IPS-18c (cell line): ENCODE data around the gene SMPD4.
"Not testable (repeated sequence)": the region's sequence is repeated elsewhere in the genome, so short reads cannot be mapped to it uniquely, and the experiment has no call there.

Experiments
- H3K4me3 ChIP-seq: 2 replicates; pipeline ENCODE4 v1.7.0; 2013; ENCODE audit warnings: low read depth, mild to moderate bottlenecking, low read length, moderate library complexity; ENCODE audit not compliant: insufficient read depth
- H3K9me3 ChIP-seq: one replicate; pipeline ENCODE4 v1.6.1; 2013; ENCODE audit warnings: mild to moderate bottlenecking, low read length, moderate library complexity; ENCODE audit not compliant: control insufficient read depth, insufficient read depth

The SMPD4 gene

DNA sequence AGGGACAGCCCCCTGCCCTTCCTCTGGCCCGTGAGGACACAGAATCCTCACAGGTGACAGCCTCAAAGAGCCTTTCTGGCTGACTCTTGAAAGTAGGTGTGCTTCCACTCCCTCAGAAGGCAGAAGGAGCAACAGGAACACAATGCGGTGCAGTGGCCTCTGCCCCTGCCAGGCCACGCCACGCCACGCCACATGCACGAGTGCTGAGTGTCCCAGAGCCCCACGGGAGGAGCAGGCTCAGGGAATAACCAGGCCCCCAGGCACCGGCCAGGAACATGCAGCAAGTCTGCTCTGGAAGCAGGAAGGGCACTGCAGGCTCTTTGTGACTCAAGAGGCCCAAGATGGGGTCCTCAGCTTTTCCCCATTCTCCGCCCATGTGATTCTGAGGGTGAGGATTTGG, 18.4 kb downstream of the SMPD4 start:
- Histone ChIP-seq H3K4me3 (no peak overlapping the region), H3K9me3 (no peaks in the 10 kb centered on the region)

DNA sequence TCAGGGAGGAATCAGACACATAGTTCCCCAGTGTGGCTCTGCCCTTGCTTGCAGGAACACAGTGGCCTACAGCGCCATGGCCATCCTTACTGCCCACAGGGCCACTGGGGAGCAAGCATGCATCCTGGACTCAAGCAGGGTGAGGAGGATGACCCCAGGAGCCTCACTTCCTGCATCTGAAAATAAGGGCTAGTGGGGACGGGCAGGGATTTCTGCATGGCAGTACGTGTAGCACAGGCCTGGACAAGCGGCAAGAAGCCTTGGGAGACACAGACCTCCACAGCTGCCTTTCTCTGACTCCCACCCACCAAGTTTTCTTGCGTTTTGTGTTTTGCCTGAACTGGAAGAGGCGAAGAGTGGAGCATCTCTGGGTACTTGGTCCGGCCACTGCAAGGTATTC, 18.9 kb downstream of the SMPD4 start:
- not testable (repeated sequence) for H3K4me3 ChIP-seq

DNA sequence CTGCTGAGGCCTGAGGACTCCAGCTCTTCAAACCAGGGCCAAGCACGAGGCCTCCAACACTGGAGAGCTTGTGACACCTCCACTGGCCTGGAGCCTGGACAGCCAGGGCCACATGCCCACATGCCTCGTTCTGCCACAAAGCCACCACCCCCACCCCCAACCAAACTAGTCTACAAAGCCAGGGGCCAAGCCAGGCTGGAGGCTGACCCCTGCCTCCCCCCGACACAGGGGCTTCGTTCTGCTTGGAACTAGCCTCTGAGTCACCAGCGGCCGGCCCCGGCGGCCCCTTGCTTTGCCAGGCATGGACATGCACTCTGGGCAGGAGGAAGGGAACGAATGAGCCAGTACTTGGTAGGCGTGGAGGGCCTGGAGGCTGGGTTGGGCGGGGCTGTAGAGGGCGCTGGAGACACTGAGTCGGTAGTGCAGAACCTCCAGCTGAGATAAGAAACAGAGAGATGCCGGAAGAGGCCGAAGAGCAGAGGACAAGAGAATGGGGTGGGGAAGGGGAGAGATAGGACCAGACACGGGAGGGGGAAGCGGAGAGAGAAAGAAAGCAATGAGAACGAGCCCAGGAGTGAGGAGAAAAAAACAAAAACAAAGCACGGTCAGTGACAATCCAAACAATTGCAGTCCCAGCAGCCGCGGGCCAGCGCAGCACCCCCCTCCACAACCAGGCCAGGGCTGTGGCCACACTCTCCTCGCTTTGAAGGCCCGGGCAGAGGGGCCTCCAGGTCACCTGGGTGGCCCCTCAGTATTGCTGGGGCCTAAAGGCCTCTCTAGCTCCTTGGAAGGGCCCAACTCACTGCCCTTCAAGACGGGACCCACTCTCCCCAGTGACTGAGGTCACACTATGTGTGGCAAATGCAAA, 20.3 kb downstream of the SMPD4 start:
- H3K9me3 ChIP-seq, H3K4me3 ChIP-seq: not testable (repeated sequence)

More for the DNA sequence above, 18.9 kb downstream of the SMPD4 start:
- H3K9me3 ChIP-seq = not testable (repeated sequence)

DNA sequence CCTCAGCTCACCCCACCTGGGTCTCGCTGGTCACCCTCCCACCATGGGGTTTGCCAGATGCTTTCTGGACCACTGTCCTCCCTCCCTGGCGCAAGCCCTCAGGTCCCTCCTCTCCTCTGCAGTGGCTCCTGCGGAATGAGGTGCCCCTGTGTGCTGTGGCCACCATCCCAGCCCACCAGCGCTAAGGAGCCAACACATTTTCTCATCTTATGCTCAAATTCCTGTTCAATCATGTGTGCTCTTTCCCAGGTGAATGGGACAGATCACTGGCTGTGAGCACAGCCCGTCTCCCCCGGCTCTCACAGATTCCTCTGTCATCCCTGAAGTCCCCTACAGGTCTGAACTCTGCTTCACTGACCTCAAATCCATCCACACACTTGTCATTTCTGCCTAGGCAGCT, 21.3 kb downstream of the SMPD4 start:
- H3K9me3 ChIP-seq = no peaks in the 10 kb centered on the region
- H3K4me3 ChIP-seq = no peak overlapping the region

DNA sequence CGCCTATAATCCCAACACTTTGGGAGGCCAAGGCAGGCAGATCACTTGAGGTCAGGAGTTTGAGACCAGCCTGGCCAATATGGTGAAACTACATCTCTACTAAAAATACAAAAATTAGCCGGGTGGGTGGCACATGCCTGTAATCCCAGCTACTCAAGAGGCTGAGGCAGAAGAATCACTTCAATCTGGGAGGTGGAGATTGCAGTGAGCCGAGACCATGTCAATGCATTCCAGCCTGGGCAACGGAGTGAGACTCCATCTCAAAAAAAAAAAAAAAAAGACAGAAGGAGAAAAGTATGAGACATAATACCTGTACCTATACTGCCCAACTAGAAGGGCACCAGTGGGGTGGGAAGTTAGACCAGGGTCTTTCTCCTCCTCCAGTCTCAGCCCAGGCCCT, 22.0 kb downstream of the SMPD4 start:
- H3K4me3 ChIP-seq, H3K9me3 ChIP-seq: not testable (repeated sequence)

DNA sequence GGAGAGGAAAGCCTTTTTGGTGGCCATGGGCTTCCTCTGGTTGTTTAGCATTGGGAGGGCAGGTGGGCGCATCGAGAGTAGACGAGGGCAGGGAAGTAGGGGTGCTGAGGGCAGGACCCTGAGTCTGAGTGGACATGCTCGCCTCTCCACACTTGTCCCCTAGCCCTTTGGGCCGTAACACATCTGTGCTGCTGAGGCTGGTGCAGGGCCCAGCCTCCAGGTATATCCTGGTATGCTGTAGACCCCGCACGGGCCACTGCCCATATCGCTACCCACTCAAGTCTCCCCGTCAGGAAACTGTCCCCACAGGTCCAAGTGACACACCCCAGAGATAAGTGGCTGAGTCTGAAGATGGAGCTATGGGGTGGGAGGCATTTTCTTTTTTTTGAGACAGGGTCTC, 22.8 kb downstream of the SMPD4 start:
- H3K4me3 ChIP-seq = no peak overlapping the region
- H3K9me3 ChIP-seq = no peaks in the 10 kb centered on the region

DNA sequence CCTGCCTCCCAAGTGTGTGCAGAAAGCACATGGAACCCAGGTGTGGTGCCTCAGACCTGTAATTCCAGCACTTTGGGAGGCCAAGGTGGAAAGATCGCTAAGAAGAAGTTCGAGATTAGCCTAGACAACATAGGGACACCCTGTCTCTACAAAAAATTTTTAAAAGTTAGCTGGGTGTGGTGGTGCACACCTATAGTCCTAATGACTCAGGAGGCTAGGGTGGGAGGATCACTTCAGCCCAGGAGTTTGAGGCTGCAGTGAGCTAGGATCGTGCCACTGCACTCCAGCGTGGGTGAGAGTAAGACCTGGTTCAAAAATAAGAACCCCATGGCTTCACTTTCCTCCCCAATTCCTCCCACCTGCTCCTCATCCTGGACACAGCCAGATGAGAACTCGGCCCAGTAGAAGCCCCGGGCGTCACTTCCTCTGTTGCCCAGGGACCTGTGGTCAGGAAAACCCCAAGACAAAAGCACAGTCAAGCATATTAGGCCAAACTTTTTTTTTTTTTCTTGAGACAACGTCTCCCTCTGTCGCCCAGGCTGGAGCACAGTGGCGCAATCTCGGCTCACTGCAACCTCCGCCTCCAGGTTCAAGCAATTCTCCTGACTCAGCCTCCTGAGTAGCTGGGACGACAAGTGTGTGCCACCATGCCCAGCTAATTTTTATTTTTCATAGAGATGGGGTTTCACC, 23.4 kb downstream of the SMPD4 start:
- H3K4me3 ChIP-seq, H3K9me3 ChIP-seq: not testable (repeated sequence)

DNA sequence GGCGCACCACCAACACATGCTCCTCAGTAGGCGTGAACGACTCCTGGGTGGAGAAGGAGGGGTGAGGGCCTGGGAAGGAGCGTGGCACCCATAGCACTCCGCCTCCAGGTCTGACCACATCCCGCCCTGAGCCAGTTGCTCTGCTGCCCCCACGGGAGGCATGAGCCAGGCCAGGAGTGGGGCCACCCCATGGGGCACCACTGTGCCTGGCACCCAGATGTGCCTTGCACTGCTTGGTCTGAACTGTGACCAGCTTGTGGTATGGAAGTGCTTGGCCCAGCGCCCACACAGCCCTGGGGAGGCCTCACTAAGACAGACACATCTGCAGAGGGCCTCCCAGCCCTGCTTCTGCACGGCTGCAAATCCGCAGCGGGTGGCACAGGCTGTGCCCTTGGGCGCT, 24.0 kb downstream of the SMPD4 start:
- not testable (repeated sequence) for H3K9me3 ChIP-seq, H3K4me3 ChIP-seq

DNA sequence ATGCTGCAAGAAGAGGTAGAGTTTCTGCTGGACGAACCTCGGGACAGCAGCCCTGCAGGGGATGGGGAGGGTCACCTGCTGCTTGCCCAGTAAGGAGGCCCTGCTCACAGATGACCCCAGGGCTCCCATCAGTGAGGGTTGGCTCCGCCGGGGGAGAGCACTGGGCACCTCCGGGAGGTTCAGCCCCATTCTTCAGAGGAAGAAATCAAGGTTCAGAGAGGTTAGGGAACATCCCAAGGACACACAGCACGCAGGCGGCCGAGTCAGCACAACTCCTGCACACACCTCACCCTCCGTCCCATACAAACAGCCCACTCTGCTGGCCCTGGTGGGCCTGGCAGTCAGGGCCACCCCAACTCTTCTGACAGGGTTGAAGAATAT, 24.8 kb downstream of the SMPD4 start:
- Histone ChIP-seq H3K4me3 (no peak overlapping the region), H3K9me3 (no peaks in the 10 kb centered on the region)

DNA sequence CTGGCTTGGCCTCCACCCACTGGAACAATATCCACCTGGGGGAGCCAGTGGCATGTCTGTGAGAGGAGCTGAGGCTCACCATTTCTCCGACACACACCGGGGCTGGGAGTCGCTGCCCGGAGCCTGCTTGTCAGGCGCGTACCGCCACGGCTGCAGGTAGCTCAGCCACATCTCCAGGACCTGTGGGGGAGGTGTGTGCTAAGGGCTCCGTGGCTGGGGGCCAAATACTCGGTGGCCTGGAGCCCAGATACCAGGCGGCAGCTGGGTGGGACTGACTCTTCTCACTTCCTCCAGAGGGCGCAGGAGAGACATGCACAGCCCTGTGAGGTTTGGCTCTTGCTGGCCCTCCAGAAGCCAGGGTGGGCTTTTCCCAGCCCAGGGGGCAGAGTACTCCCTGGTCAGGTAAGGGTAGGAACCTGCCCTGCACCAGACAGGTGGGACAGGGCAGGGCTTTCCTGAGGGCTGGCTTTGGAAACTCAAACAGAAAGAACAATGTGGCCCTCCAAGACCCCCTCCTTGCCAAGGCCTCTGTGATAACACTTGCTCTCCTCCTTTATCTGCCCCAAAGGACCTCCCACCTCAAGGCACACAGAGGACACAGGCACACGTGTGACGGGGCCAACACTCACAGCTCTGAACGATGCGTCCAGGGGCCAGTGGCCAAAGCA, 25.3 kb downstream of the SMPD4 start:
- not testable (repeated sequence) for H3K9me3 ChIP-seq, H3K4me3 ChIP-seq

DNA sequence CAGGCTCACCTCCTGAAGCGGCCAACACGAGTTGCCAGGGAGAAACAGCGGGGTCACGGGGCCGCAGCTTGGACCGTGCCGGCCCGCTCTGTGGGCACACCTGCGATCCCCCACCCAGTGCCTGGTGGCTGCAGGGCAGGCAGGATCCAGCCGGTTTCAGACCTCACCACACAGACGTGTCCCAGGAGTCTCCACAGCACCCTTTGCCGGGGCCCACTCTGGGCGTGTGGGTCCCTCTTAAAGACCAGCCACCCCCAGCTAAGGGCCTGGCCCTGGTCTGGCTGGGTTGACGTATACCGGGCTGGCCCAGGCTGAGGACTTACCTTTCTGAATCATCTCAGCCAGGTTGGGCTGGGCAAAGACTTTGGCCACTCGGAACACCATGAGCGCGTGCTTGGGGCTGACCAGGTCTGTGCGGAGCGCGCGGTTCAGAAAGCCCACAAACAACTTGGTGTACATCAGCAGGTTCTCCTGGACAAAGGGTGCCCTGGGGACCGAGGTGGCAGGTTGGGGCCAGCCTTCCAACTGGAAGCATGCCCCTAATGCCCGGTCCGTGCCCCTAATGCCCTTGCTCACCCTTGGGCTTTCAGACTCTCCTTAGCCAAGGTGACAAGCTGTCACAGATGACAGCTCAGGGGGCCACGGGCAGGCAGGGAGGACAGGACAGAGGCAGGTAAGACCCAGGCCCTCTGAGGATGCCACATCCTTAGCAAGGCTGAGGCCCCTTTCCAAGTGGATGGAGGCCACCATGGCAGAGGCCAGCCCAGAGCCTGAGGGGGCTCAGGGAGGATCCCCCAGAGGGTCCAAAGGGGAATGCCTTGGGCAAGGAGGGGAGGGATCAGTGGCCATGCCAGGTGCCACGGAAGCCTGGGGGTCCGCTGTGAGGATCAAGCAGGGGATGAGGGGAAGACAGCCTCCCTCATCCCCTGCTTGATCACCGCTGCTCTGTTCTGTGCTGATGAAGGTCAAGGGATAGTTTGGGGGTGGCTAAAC, 26.3 kb downstream of the SMPD4 start:
- no peak overlapping the region for H3K4me3 ChIP-seq
- H3K9me3 ChIP-seq = no peaks in the 10 kb centered on the region

DNA sequence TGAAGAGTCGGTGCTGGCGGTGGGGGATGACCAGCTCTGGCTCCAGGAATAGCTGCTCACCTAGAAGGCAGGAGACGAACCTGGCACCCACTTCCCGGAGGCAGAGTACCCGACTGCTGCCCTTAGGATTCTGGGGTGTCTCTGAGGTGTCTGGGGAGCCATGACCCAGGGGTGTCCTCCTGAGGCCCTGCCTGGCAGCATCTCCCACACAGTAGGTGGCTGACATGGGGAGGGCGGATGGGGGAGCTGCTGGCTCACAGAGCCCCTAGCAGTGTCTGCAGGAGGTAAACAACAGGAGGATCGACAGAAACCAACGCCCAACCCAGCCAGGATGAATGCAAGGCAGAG, 27.0 kb downstream of the SMPD4 start:
- not testable (repeated sequence) for H3K9me3 ChIP-seq, H3K4me3 ChIP-seq

DNA sequence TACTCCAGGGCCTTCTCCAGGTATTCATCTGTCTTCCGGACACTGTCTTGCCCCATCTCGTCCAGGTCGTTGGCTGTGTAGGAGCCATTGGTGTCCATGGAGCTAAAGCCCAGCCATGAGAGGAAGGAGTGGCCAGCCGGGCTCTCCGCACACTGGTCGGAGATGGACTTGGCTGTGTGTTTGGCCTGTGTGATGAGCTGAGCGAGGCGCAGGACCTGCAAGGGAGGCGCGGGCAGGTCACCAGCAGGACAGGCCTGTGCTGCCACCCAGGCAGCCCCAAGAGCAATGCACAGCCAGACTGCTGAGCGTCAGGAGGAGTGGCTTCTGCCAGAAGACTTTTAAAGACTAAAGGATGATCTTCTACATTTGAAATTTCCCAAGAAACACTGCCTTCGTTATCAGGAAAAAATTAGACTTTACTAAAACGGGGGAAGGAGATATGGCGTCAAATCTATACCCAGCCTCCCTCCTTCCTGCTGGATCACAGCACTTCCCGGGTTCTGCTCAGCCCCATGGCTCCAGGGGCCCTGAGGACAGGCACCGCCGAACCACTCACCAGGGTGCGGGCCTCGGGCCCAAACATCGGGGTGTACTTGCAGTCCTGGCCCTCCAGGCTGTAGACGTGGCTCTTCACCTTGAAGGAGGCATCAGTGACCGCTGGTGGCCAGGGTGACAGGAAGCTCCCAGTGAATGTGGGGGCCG, 27.5 kb downstream of the SMPD4 start:
- H3K4me3 ChIP-seq = not testable (repeated sequence)

DNA sequence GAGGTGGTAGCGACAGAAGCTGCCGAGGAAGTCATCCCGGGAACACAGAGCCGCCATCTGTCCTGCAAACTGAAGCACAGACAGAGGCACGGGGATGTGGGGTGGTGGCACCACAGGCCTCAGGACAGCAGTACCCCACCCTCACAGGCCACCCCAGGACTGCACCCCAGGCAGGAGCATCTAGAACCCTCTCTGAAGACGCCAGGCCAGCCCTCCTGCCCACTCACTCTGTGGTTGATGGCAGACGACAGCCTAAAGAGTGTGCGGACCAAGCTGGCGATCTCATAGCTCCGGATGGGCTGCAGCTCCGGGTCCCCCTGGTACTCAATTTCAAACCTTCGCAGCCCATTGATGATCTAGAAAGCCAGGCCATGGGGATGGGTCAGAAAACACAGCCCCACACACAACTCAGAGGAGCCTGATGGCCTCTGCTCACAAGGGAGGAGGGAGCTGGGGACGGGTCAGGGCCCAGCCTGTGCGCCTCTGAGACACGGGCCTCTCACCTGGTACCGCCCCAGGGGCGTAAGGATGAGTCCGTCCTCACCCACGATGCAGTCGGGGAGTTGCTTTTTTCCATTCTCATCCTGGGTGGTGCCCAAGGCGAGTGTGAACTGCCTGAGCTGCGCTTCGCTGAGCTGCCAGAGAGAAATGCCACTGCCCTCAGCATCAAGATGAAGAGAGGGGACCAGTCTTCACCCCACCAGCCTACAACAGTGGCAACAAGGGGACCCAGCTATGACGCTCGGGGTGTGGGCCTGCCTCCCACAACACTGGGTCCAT, 28.4 kb downstream of the SMPD4 start:
- H3K9me3 ChIP-seq = no peaks in the 10 kb centered on the region

More for the DNA sequence above, 27.5 kb downstream of the SMPD4 start:
- H3K9me3 ChIP-seq = not testable (repeated sequence)

DNA sequence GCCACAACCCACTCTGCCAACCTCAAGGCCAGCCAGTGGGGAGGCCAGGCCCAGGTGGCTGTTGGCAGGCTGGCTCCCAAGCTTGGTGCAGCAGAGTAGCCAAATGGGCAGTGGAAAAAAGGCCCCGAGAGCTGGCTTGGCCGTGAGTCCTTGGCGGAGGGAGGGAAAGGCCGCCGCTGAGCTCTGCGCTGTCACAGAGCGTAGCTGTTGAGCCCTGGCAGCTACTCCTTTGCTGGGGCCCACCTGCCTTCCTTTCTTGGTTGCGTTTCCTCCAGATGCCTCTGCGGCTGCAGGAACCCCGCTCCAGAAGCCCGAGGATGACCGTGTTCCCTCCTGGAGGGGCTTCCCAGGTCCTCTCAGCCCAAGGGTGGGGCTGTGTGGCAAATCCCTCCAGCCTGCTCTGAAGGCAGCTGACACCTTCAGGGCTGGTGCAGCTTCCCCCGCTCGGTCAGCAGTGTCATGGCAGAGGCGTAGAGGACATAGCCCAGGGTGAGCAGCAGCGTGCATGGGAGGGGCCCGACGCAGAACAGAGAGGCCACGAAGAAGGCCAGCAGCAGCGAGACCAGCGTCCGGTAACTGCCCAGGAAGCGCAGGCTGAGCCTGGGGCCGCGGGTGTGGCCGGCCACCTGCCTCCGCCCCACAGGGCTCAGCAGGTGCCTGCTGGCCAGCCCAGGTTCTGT, 29.1 kb downstream of the SMPD4 start:
- H3K9me3 ChIP-seq, H3K4me3 ChIP-seq: not testable (repeated sequence)

More for the DNA sequence above, 28.4 kb downstream of the SMPD4 start:
- H3K4me3 ChIP-seq = no peak overlapping the region

DNA sequence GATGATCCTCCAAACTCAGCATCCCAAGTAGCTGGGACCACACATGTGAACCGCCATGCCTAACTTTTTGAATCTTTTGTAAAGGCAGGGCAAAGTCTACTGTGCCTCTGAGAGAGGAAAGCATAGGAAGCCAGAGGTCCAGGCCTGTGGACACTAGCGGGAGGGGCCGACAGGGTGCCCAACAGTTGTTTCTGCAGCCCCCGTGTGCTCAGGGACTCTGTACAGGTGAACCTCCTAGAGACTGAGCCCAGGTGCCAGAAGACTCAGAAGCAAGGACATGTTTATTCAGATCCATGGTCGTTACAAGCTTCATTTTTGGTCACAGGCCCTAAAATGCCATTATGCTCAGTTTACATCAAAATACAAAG, 30.3 kb downstream of the SMPD4 start:
- not testable (repeated sequence) for H3K4me3 ChIP-seq, H3K9me3 ChIP-seq
